ENCODE results near the gene NELL2.

The NELL2 gene

GRCh38 chr12:44885902-44886301 lies 9.8 kb upstream of the NELL2 start:
- DNase-seq (ENCODE audit: low spot score): no peak

GRCh38 chr12:44881197-44881596 lies 5.1 kb upstream of the NELL2 start:
- TF ChIP-seq CTCF (IDR thresholded peaks at IDR 0.05; ENCODE audit: extremely low read depth, missing control alignments): no peak
- no peak for DNase-seq (ENCODE audit: low spot score)

More at GRCh38 chr12:44885902-44886301, 9.8 kb upstream of the NELL2 start:
- TF ChIP-seq CTCF (IDR thresholded peaks at IDR 0.05; ENCODE audit: extremely low read depth, missing control alignments): no peak

- no peak for TF ChIP-seq CTCF (IDR thresholded peaks at IDR 0.05; ENCODE audit: extremely low read depth, missing control alignments)
- peak; percentile 38 for DNase-seq (ENCODE audit: low spot score)
Measured at GRCh38 chr12:44876544-44877410, 662 bp upstream of the NELL2 start.

- TF ChIP-seq CTCF (IDR thresholded peaks at IDR 0.05; ENCODE audit: extremely low read depth, missing control alignments): no peak
Measured at GRCh38 chr12:44875417-44875953, 630 bp downstream of the NELL2 start.

GRCh38 chr12:44874981-44875416 lies 1.1 kb downstream of the NELL2 start:
- DNase-seq (ENCODE audit: low spot score): peak; percentile 37
- TF ChIP-seq CTCF (IDR thresholded peaks at IDR 0.05; ENCODE audit: extremely low read depth, missing control alignments): no peak

More at GRCh38 chr12:44875417-44875953, 630 bp downstream of the NELL2 start:
- peak; percentile 22 for DNase-seq (ENCODE audit: low spot score)

GRCh38 chr12:44873898-44874297 lies 2.2 kb downstream of the NELL2 start:
- no peak for TF ChIP-seq CTCF (IDR thresholded peaks at IDR 0.05; ENCODE audit: extremely low read depth, missing control alignments)
- peak; percentile 18 for DNase-seq (ENCODE audit: low spot score)

- TF ChIP-seq CTCF (IDR thresholded peaks at IDR 0.05; ENCODE audit: extremely low read depth, missing control alignments): no peak
Measured at GRCh38 chr12:44869503-44869902, 6.6 kb downstream of the NELL2 start.

More at GRCh38 chr12:44869503-44869902, 6.6 kb downstream of the NELL2 start:
- DNase-seq (ENCODE audit: low spot score): no peak
